D341Med (cell line): ENCODE data around the gene SMARCE1.

Experiments
- DNase-seq: peaks from one replicate; pipeline ENCODE4 v3.0.0; 2012; ENCODE audit warnings: low spot score

The SMARCE1 gene

GRCh38 chr17:40580140-40580539 is 67.5 kb downstream of the SMARCE1 start:
- DNase-seq, result no peak

- no peak for DNase-seq
These were observed 68.1 kb downstream of the SMARCE1 start for GRCh38 chr17:40579471-40579870.

- no peak for DNase-seq
These were observed 70.0 kb downstream of the SMARCE1 start for GRCh38 chr17:40577611-40578065.

GRCh38 chr17:40576113-40576740 is 71.4 kb downstream of the SMARCE1 start:
- DNase-seq, result peak; percentile 26
